Neuronal stem cell (in vitro differentiated cells): ENCODE data around the gene CD69.

Source experiments
- DNase-seq: peaks from one replicate; pipeline ENCODE4 v3.0.0-alpha.2; 2013; ENCODE audit warnings: low spot score
- H2AFZ ChIP-seq: one replicate; pipeline ENCODE4 v1.6.1; 2013; ENCODE audit warnings: mild to moderate bottlenecking, low read length, inconsistent platforms
- H2AK5ac ChIP-seq: 2 replicates; pipeline ENCODE4 v1.6.1; 2013; ENCODE audit warnings: low read depth, mild to moderate bottlenecking, inconsistent platforms, low read length, moderate library complexity, mixed read lengths
- H2BK120ac ChIP-seq: 2 replicates; pipeline ENCODE4 v1.6.1; 2013; ENCODE audit warnings: low read depth, mild to moderate bottlenecking, inconsistent platforms, low read length, moderate library complexity, mixed read lengths
- H2BK12ac ChIP-seq: one replicate; pipeline ENCODE4 v1.6.1; 2013; ENCODE audit warnings: low read length, inconsistent platforms
- H2BK15ac ChIP-seq: 2 replicates; pipeline ENCODE4 v1.6.1; 2013; ENCODE audit warnings: mild to moderate bottlenecking, low read length, inconsistent platforms, mixed read lengths
- H2BK5ac ChIP-seq: one replicate; pipeline ENCODE4 v1.6.1; 2013; ENCODE audit warnings: inconsistent platforms, mild to moderate bottlenecking, low read length, moderate library complexity
- H3K14ac ChIP-seq: one replicate; pipeline ENCODE4 v1.6.1; 2013; ENCODE audit warnings: low read length, inconsistent platforms
- H3K18ac ChIP-seq: 2 replicates; pipeline ENCODE4 v1.6.1; 2013; ENCODE audit warnings: low read length, inconsistent platforms
- H3K23ac ChIP-seq: 2 replicates; pipeline ENCODE4 v1.6.1; 2013; ENCODE audit warnings: low read depth, mild to moderate bottlenecking, mixed read lengths, low read length, inconsistent platforms; ENCODE audit not compliant: poor library complexity
- H3K27ac ChIP-seq: replicated peaks from 3 replicates; pipeline ENCODE4 v1.5.1; 2013; ENCODE audit warnings: low read length, inconsistent platforms
- H3K27me3 ChIP-seq, 3 experiments: 2 replicates each; pipeline ENCODE4 v1.6.1; 2013; ENCODE audit warnings: low read length in 3 of 3, mild to moderate bottlenecking in 2 of 3, inconsistent platforms in 1 of 3, low read depth in 1 of 3, mixed read lengths in 1 of 3, moderate library complexity in 1 of 3; ENCODE audit not compliant: control insufficient read depth in 3 of 3, insufficient read depth in 3 of 3
- H3K36me3 ChIP-seq, 2 donors: replicated peaks in 1 of 2; 2 replicates each; pipeline ENCODE4 v1.6.1; 2013; ENCODE audit warnings: low read length in 2 of 2; ENCODE audit not compliant: control insufficient read depth in 2 of 2, insufficient read depth in 2 of 2
- H3K4ac ChIP-seq: 2 replicates; pipeline ENCODE4 v1.6.1; 2013; ENCODE audit warnings: inconsistent platforms, mild to moderate bottlenecking, low read length, moderate library complexity
- H3K4me1 ChIP-seq, 2 donors: 1 replicate in 1 of 2; 2 replicates in 1 of 2; pipeline ENCODE4 v1.6.1; 2013; ENCODE audit warnings: low read length in 2 of 2, low read depth in 1 of 2; ENCODE audit not compliant: control insufficient read depth in 2 of 2, insufficient read depth in 1 of 2
- H3K4me2 ChIP-seq: one replicate; pipeline ENCODE4 v1.6.1; 2013; ENCODE audit warnings: mild to moderate bottlenecking, low read length, inconsistent platforms; ENCODE audit not compliant: insufficient read depth, poor library complexity, severe bottlenecking
- H3K4me3 ChIP-seq, 2 donors: 2 replicates each; pipeline ENCODE4 v1.5.1; 2013; ENCODE audit warnings: low read length in 2 of 2, mild to moderate bottlenecking in 2 of 2, inconsistent platforms in 1 of 2, moderate library complexity in 1 of 2
- H3K79me1 ChIP-seq: one replicate; pipeline ENCODE4 v1.6.1; 2013; ENCODE audit warnings: low read depth, mild to moderate bottlenecking, inconsistent platforms, low read length, moderate library complexity
- H3K9ac ChIP-seq: one replicate; pipeline ENCODE4 v1.6.1; 2013; ENCODE audit warnings: mild to moderate bottlenecking, low read depth, low read length, inconsistent platforms; ENCODE audit not compliant: poor library complexity
- H3K9me3 ChIP-seq, 2 donors: replicated peaks in 1 of 2; 2 replicates each; pipeline versions ENCODE3 to v1.6.1; 2013; ENCODE audit warnings: low read length in 2 of 2, mild to moderate bottlenecking in 2 of 2, inconsistent platforms in 1 of 2, low read depth in 1 of 2, mixed read lengths in 1 of 2, moderate library complexity in 1 of 2; ENCODE audit not compliant: control insufficient read depth in 2 of 2, insufficient read depth in 1 of 2
- H4K8ac ChIP-seq: one replicate; pipeline ENCODE4 v1.6.1; 2013; ENCODE audit warnings: low read depth, mild to moderate bottlenecking, inconsistent platforms, low read length, moderate library complexity
- H4K91ac ChIP-seq: one replicate; pipeline ENCODE4 v1.6.1; 2013; ENCODE audit warnings: low read length, low read depth, mild to moderate bottlenecking, inconsistent platforms; ENCODE audit not compliant: poor library complexity
- WGBS, 2 donors: extraction: QIAGEN DNeasy Blood & Tissue Kit; methylation state at CpG; one replicate each; pipeline ENCODE4 v1.1.7; 2013; ENCODE audit warnings: missing lambda C conversion rate in 2 of 2, mixed read lengths in 1 of 2; ENCODE audit not compliant: insufficient read length in 2 of 2, insufficient replicate concordance in 1 of 2; ENCODE audit errors: extremely low coverage in 2 of 2; 5-methylcytosine and 5-hydroxymethylcytosine counted together

The CD69 gene

GRCh38 chr12:9786726-9787717 lies 26.3 kb upstream of the CD69 start:
- Histone ChIP-seq H4K91ac (no peak overlapping the region), H4K8ac (no peak overlapping the region), H3K4ac (no peak overlapping the region), H3K27ac (no peak overlapping the region), H2BK12ac (no peak overlapping the region), H3K14ac (no peak overlapping the region), H2AFZ (no peak overlapping the region), H3K79me1 (no peaks in the 10 kb centered on the region), H3K9ac (no peak overlapping the region), H3K4me2 (no peak overlapping the region), H3K4me3 (no peak overlapping the region), H2BK15ac (no peak overlapping the region), H3K23ac (no peak overlapping the region), H2BK5ac (no peak overlapping the region), H2AK5ac (no peak overlapping the region), H3K36me3 (no peaks in the 10 kb centered on the region), H3K27me3 (no peaks in the 10 kb centered on the region), H2BK120ac (no peak overlapping the region), H3K18ac (no peak overlapping the region), H3K9me3 (no peaks in the 10 kb centered on the region), H3K4me1 (no peaks in the 10 kb centered on the region)
- no CpG with 5 or more reads among the region's 6 CpGs for WGBS, 2 donors
- no peak for DNase-seq

DNA sequence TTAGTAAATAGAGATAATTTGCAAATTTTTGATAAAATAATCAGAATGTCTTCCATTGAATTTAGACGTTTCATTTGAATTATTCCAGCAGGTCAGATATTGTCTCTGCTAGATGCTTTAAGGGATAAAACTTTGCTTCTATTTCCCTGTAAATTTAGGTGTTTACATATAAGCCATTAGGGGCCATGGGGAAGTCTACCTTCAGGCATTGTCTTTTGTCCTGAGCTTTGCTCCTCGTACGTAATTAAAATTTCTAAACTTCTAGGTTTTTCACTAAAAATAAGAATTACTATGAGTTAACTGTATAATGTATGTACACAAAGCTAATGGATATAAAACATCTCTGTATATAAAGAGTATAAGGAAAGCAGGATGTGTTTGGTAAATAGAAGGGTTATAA lies 24.1 kb upstream of the CD69 start:
- no peak overlapping the region for H4K8ac ChIP-seq
- H3K4me1 ChIP-seq: no peaks in the 10 kb centered on the region
- no peaks in the 10 kb centered on the region for H3K79me1 ChIP-seq
- no peak overlapping the region for H2AK5ac ChIP-seq
- no peak overlapping the region for H3K4me2 ChIP-seq
- H3K4me3 ChIP-seq: no peak overlapping the region
- no peak overlapping the region for H2BK5ac ChIP-seq
- no peak overlapping the region for H2BK120ac ChIP-seq
- H2BK15ac ChIP-seq: no peak overlapping the region
- no peak overlapping the region for H3K23ac ChIP-seq
- no peak overlapping the region for H2BK12ac ChIP-seq
- no peak overlapping the region for H3K14ac ChIP-seq
- H3K36me3 ChIP-seq: no peaks in the 10 kb centered on the region
- H3K9ac ChIP-seq: no peak overlapping the region
- H3K18ac ChIP-seq: no peak overlapping the region
- no peaks in the 10 kb centered on the region for H3K27me3 ChIP-seq
- no peak overlapping the region for H3K27ac ChIP-seq
- H4K91ac ChIP-seq: no peak overlapping the region
- no peaks in the 10 kb centered on the region for H3K9me3 ChIP-seq
- DNase-seq: no peak
- no peak overlapping the region for H3K4ac ChIP-seq
- no CpG with 5 or more reads among the region's 3 CpGs for WGBS, 2 donors
- H2AFZ ChIP-seq: no peak overlapping the region

DNA sequence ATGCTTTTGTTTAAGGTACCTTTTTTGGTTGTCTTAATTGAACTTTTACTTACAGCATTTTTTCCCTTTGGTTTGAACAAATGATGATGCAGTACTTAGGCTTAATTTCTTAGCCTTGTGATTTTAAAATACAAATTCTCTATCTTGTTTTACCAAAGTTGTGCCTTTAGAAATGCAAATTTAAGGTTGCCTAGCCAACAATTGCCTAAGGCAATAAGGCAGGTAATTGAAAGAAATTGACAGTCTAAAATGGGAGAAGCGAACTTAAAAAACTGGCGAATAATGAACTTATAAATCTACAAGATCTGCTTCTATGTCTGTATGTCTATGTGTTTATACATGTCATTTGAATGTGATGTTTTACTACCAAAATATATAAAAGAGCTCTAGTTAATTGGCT lies 23.6 kb upstream of the CD69 start:
- Histone ChIP-seq H3K9ac (no peak overlapping the region), H3K27me3 (no peaks in the 10 kb centered on the region), H3K18ac (no peak overlapping the region), H2BK12ac (no peak overlapping the region), H3K9me3 (no peaks in the 10 kb centered on the region), H4K8ac (no peak overlapping the region), H3K14ac (no peak overlapping the region), H3K79me1 (no peaks in the 10 kb centered on the region), H2BK5ac (no peak overlapping the region), H2BK15ac (no peak overlapping the region), H3K27ac (no peak overlapping the region), H4K91ac (no peak overlapping the region), H2AFZ (no peak overlapping the region), H2AK5ac (no peak overlapping the region), H2BK120ac (no peak overlapping the region), H3K4me1 (no peaks in the 10 kb centered on the region), H3K36me3 (no peaks in the 10 kb centered on the region), H3K4me2 (no peak overlapping the region), H3K23ac (no peak overlapping the region), H3K4ac (no peak overlapping the region), H3K4me3 (no peak overlapping the region)
- DNase-seq: no peak
- whole genome bisulfite sequencing, 2 donors: no CpG with 5 or more reads among the region's 2 CpGs

GRCh38 chr12:9782547-9783382 lies 22.1 kb upstream of the CD69 start:
- Histone ChIP-seq H2AFZ (no peak overlapping the region), H3K27me3 (no peaks in the 10 kb centered on the region), H3K18ac (no peak overlapping the region), H3K9ac (no peak overlapping the region), H4K8ac (no peak overlapping the region), H3K4ac (no peak overlapping the region), H3K36me3 (no peaks in the 10 kb centered on the region), H3K9me3 (no peaks in the 10 kb centered on the region), H4K91ac (no peak overlapping the region), H3K4me2 (no peak overlapping the region), H2BK5ac (no peak overlapping the region), H3K14ac (no peak overlapping the region), H2BK12ac (no peak overlapping the region), H3K4me1 (no peaks in the 10 kb centered on the region), H3K4me3 (no peak overlapping the region), H3K27ac (no peak overlapping the region), H2AK5ac (no peak overlapping the region), H2BK15ac (no peak overlapping the region), H3K23ac (no peak overlapping the region), H3K79me1 (no peaks in the 10 kb centered on the region), H2BK120ac (no peak overlapping the region)
- no peak for DNase-seq
- no CpG with 5 or more reads among the region's 7 CpGs for WGBS, 2 donors
